Astrocyte (in vitro differentiated cells and primary cell): Measurements from ENCODE around the gene GRM5. TPM values are rescaled to one million over a fixed set of nuclear protein-coding genes. Genes with fewer than 3 reads are reported as not detected.

Source experiments
- DNase-seq: peaks from one replicate; pipeline ENCODE4 v3.0.0-alpha.2; 2010; ENCODE audit warnings: low read depth
- FAIRE-seq: peaks from 2 replicates; lab custom pipeline; 2011; peaks lifted over from hg19 to GRCh38; lab: Jason Lieb, UNC
- H2AFZ ChIP-seq: 2 replicates; pipeline ENCODE4 v1.6.0; 2012; ENCODE audit warnings: low read depth, low read length, inconsistent platforms
- H3K27ac ChIP-seq: 2 replicates; pipeline ENCODE4 v1.5.1; 2011; ENCODE audit warnings: low read depth, low read length, inconsistent platforms
- H3K27me3 ChIP-seq: 2 replicates; pipeline ENCODE4 v1.6.0; 2011; ENCODE audit warnings: low read length, inconsistent platforms; ENCODE audit not compliant: insufficient read depth
- H3K36me3 ChIP-seq: 2 replicates; pipeline ENCODE4 v1.5.1; 2011; ENCODE audit warnings: low read length, inconsistent platforms; ENCODE audit not compliant: insufficient read depth
- H3K4me1 ChIP-seq: 2 replicates; pipeline ENCODE4 v1.5.1; 2011; ENCODE audit warnings: low read length, inconsistent platforms; ENCODE audit not compliant: insufficient read depth
- H3K4me2 ChIP-seq: 2 replicates; pipeline ENCODE4 v1.6.0; 2012; ENCODE audit warnings: low read length, inconsistent platforms
- H3K4me3 ChIP-seq: 2 replicates; pipeline ENCODE4 v1.5.1; 2011; ENCODE audit warnings: low read depth, mild to moderate bottlenecking, low read length, inconsistent platforms; ENCODE audit not compliant: insufficient read depth
- H3K79me2 ChIP-seq: 2 replicates; pipeline ENCODE4 v1.6.0; 2012; ENCODE audit warnings: mild to moderate bottlenecking, low read length, inconsistent platforms; ENCODE audit not compliant: insufficient read depth
- H3K9ac ChIP-seq: 2 replicates; pipeline ENCODE4 v1.6.0; 2012; ENCODE audit warnings: mild to moderate bottlenecking, low read length, inconsistent platforms
- H3K9me3 ChIP-seq: 2 replicates; pipeline ENCODE4 v1.5.1; 2012; ENCODE audit warnings: low read depth, mild to moderate bottlenecking, low read length, inconsistent platforms; ENCODE audit not compliant: insufficient read depth
- H4K20me1 ChIP-seq: 2 replicates; pipeline ENCODE4 v1.6.0; 2012; ENCODE audit warnings: low read length, inconsistent platforms; ENCODE audit not compliant: insufficient read depth
- H3K27ac Mint-ChIP-seq: one replicate; pipeline ENCODE4 v1.8.0; 2021; ENCODE audit warnings: mild to moderate bottlenecking, mixed read lengths; ENCODE audit not compliant: unreplicated experiment
- H3K27me3 Mint-ChIP-seq: one replicate; pipeline ENCODE4 v1.8.0; 2021; ENCODE audit warnings: low read depth, mixed read lengths; ENCODE audit not compliant: unreplicated experiment
- H3K36me3 Mint-ChIP-seq: one replicate; pipeline ENCODE4 v1.8.0; 2021; ENCODE audit warnings: low read depth, mixed read lengths; ENCODE audit not compliant: unreplicated experiment
- H3K4me1 Mint-ChIP-seq: one replicate; pipeline ENCODE4 v1.8.0; 2021; ENCODE audit warnings: low read depth, mixed read lengths; ENCODE audit not compliant: unreplicated experiment
- H3K4me3 Mint-ChIP-seq: one replicate; pipeline ENCODE4 v1.8.0; 2021; ENCODE audit warnings: mild to moderate bottlenecking, moderate library complexity, mixed read lengths; ENCODE audit not compliant: unreplicated experiment
- H3K9me3 Mint-ChIP-seq: one replicate; pipeline ENCODE4 v1.8.0; 2021; ENCODE audit warnings: mild to moderate bottlenecking, mixed read lengths; ENCODE audit not compliant: unreplicated experiment
- CTCF ChIP-seq: IDR thresholded peaks from 2 replicates; pipeline ENCODE4 v1.5.1; 2011; ENCODE audit warnings: low read depth, mild to moderate bottlenecking, inconsistent platforms, low read length, moderate library complexity; ENCODE audit not compliant: insufficient read depth
- EZH2 ChIP-seq: IDR thresholded peaks from 2 replicates; pipeline ENCODE4 v1.6.1; 2012; ENCODE audit warnings: mild to moderate bottlenecking, low read length, inconsistent platforms; ENCODE audit not compliant: insufficient read depth
- total RNA-seq: library from RNA; stranded (reverse); gene quantifications from 2 replicates; pipeline ENCODE4 v1.2.1, GENCODE V29; 2021

GRM5 gene
- total RNA-seq, 1 donor from 2014 or later = 0.30 TPM

GRCh38 chr11:88515002-88515401 lies 550.8 kb downstream of the GRM5 start:
- Histone ChIP-seq H3K9me3 (no peaks in the 10 kb centered on the region), H3K27me3 (no peaks in the 10 kb centered on the region), H3K9ac (no peak overlapping the region), H2AFZ (peak overlapping the region; percentile 16), H3K4me3 (no peak overlapping the region), H3K27ac (no peak overlapping the region), H3K79me2 (no peaks in the 10 kb centered on the region), H3K4me1 (no peaks in the 10 kb centered on the region), H4K20me1 (no peaks in the 10 kb centered on the region), H3K36me3 (no peaks in the 10 kb centered on the region), H3K4me2 (no peak overlapping the region)
- FAIRE-seq = no peak
- Mint-ChIP-seq H3K4me3 (no peak overlapping the region), H3K36me3 (no peaks in the 10 kb centered on the region), H3K27me3 (peaks cover 15% of the 10 kb centered on the region), H3K4me1 (no peaks in the 10 kb centered on the region), H3K27ac (no peak overlapping the region), H3K9me3 (no peaks in the 10 kb centered on the region)
- DNase-seq = no peak
- TF ChIP-seq CTCF (no peak), EZH2 (no peak)

- Histone ChIP-seq H3K4me2 (no peak overlapping the region), H3K4me3 (no peak overlapping the region), H3K9ac (no peak overlapping the region), H4K20me1 (no peaks in the 10 kb centered on the region), H3K27ac (no peak overlapping the region), H3K27me3 (no peaks in the 10 kb centered on the region), H3K36me3 (no peaks in the 10 kb centered on the region), H3K9me3 (no peaks in the 10 kb centered on the region), H3K4me1 (no peaks in the 10 kb centered on the region), H3K79me2 (no peaks in the 10 kb centered on the region), H2AFZ (no peak overlapping the region)
- Mint-ChIP-seq H3K27ac (no peak overlapping the region), H3K36me3 (no peaks in the 10 kb centered on the region), H3K4me3 (no peak overlapping the region), H3K27me3 (peaks cover 31% of the 10 kb centered on the region), H3K4me1 (no peaks in the 10 kb centered on the region), H3K9me3 (peaks cover 10% of the 10 kb centered on the region)
- FAIRE-seq (no peak), DNase-seq (no peak)
- TF ChIP-seq CTCF (no peak), EZH2 (no peak)
These were observed 554.8 kb downstream of the GRM5 start for GRCh38 chr11:88511006-88511405.

- H3K9ac ChIP-seq = peak overlapping the region; percentile 56
- H3K27ac ChIP-seq = no peak overlapping the region
- no peaks in the 10 kb centered on the region for H3K27me3 ChIP-seq
- H3K9me3 Mint-ChIP-seq = peaks cover 10% of the 10 kb centered on the region
- no peak for FAIRE-seq
- no peaks in the 10 kb centered on the region for H4K20me1 ChIP-seq
- H3K4me1 Mint-ChIP-seq = no peaks in the 10 kb centered on the region
- H3K4me3 ChIP-seq = peak overlapping the region; percentile 47
- peak overlapping the region; percentile 86 for H3K4me2 ChIP-seq
- TF ChIP-seq EZH2 (peak; percentile 56), CTCF (no peak)
- H2AFZ ChIP-seq = peak overlapping the region; percentile 96
- no peak overlapping the region for H3K27ac Mint-ChIP-seq
- H3K4me3 Mint-ChIP-seq = peak overlapping the region; percentile 76
- H3K36me3 ChIP-seq = no peaks in the 10 kb centered on the region
- DNase-seq = peak; percentile 31
- H3K27me3 Mint-ChIP-seq = peaks cover 31% of the 10 kb centered on the region
- no peaks in the 10 kb centered on the region for H3K4me1 ChIP-seq
- no peaks in the 10 kb centered on the region for H3K36me3 Mint-ChIP-seq
- H3K9me3 ChIP-seq = no peaks in the 10 kb centered on the region
- H3K79me2 ChIP-seq = no peaks in the 10 kb centered on the region
These were observed 556.8 kb downstream of the GRM5 start for GRCh38 chr11:88508759-88509581.
